ENCODE results near the gene LONP1.
A peak's percentile ranks its signal among the peaks of the same experiment; 100 is the strongest.
"Not testable (repeated sequence)": the region's sequence is repeated elsewhere in the genome, so short reads cannot be mapped to it uniquely, and the experiment has no call there.

The LONP1 gene

GRCh38 chr19:5719961-5720790 is at the start of gene LONP1, which contains the start of gene CATSPERD:
Gene LONP1, minus strand, starts transcription at chr19:5720146. Its CDS starts 14 bp downstream, at chr19:5720132.
Gene CATSPERD, plus strand, starts transcription at chr19:5720637. Its CDS starts 101 bp downstream, at chr19:5720738.
- DNase-seq = peak; percentile 98

GRCh38 chr19:5767949-5768348 is 48.0 kb upstream of the LONP1 start:
- DNase-seq = no peak

GRCh38 chr19:5765220-5765619 is 45.3 kb upstream of the LONP1 start:
- DNase-seq = no peak

- no peak for DNase-seq
These were observed 42.8 kb upstream of the LONP1 start for GRCh38 chr19:5762608-5763217.

GRCh38 chr19:5753743-5754142 is 33.8 kb upstream of the LONP1 start:
- no peak for DNase-seq

GRCh38 chr19:5751709-5752108 is 31.8 kb upstream of the LONP1 start:
- DNase-seq = no peak

GRCh38 chr19:5749505-5749904 is 29.6 kb upstream of the LONP1 start:
- DNase-seq = no peak

- not testable (repeated sequence) for DNase-seq
These were observed 29.0 kb upstream of the LONP1 start for GRCh38 chr19:5748920-5749319.

- DNase-seq = not testable (repeated sequence)
These were observed 25.1 kb upstream of the LONP1 start for GRCh38 chr19:5744999-5745398.

- no peak for DNase-seq
These were observed 23.7 kb upstream of the LONP1 start for GRCh38 chr19:5743630-5744029.

GRCh38 chr19:5742051-5742450 is 22.1 kb upstream of the LONP1 start:
- DNase-seq = no peak

GRCh38 chr19:5738423-5738822 is 18.5 kb upstream of the LONP1 start:
- DNase-seq = no peak

GRCh38 chr19:5733172-5733571 is 13.2 kb upstream of the LONP1 start:
- not testable (repeated sequence) for DNase-seq

- no peak for DNase-seq
These were observed 7.6 kb upstream of the LONP1 start for GRCh38 chr19:5727453-5728050.

- no peak for DNase-seq
These were observed 529 bp downstream of the LONP1 start for GRCh38 chr19:5719274-5719960.

GRCh38 chr19:5718579-5719273 is 1.2 kb downstream of the LONP1 start:
- no peak for DNase-seq

GRCh38 chr19:5718037-5718578 is 1.8 kb downstream of the LONP1 start:
- DNase-seq = no peak

- no peak for DNase-seq
These were observed 2.6 kb downstream of the LONP1 start for GRCh38 chr19:5717215-5717935.

GRCh38 chr19:5714816-5715215 is 5.1 kb downstream of the LONP1 start:
- no peak for DNase-seq

- no peak for DNase-seq
These were observed 6.7 kb downstream of the LONP1 start for GRCh38 chr19:5713228-5713627.

GRCh38 chr19:5711713-5712161 is 8.2 kb downstream of the LONP1 start:
- no peak for DNase-seq

All from CD4-positive, alpha-beta T cell treated with Interleukin-17A for 4 hours (primary cell).